Glutamatergic neuron (in vitro differentiated cells): ENCODE data around the gene ZNF469. TPM values are rescaled to one million over a fixed set of nuclear protein-coding genes. Genes with fewer than 3 reads are reported as not detected.
A peak's percentile ranks its signal among the peaks of the same experiment; 100 is the strongest.

Source experiments
- DNase-seq: peaks from one replicate; pipeline ENCODE4 v3.0.0; 2022
- H3K27ac Mint-ChIP-seq: one replicate; pipeline ENCODE4 v1.8.0; 2020; ENCODE audit warnings: mild to moderate bottlenecking, mixed read lengths, inconsistent platforms; ENCODE audit not compliant: unreplicated experiment
- H3K27me3 Mint-ChIP-seq: one replicate; pipeline ENCODE4 v1.8.0; 2020; ENCODE audit warnings: mild to moderate bottlenecking, moderate library complexity, mixed read lengths, inconsistent platforms; ENCODE audit not compliant: unreplicated experiment
- H3K36me3 Mint-ChIP-seq: one replicate; pipeline ENCODE4 v1.8.0; 2020; ENCODE audit warnings: mild to moderate bottlenecking, mixed read lengths, inconsistent platforms; ENCODE audit not compliant: unreplicated experiment
- H3K4me1 Mint-ChIP-seq: one replicate; pipeline ENCODE4 v1.8.0; 2020; ENCODE audit warnings: mild to moderate bottlenecking, low read depth, mixed read lengths, inconsistent platforms; ENCODE audit not compliant: unreplicated experiment
- H3K4me3 Mint-ChIP-seq: one replicate; pipeline ENCODE4 v1.8.0; 2020; ENCODE audit warnings: mild to moderate bottlenecking, mixed read lengths, inconsistent platforms; ENCODE audit not compliant: unreplicated experiment
- H3K9me3 Mint-ChIP-seq: one replicate; pipeline ENCODE4 v1.8.0; 2020; ENCODE audit warnings: mild to moderate bottlenecking, moderate library complexity, mixed read lengths, inconsistent platforms; ENCODE audit not compliant: unreplicated experiment
- CTCF ChIP-seq: fragments of 200-600 bp; sonication (generic); IDR thresholded peaks from one replicate; pipeline ENCODE4 v1.5.0; 2021; ENCODE audit not compliant: partially characterized antibody, unreplicated experiment
- total RNA-seq: library from RNA; stranded (reverse); fragmentation: NEBNext Ultra II Directional; extraction: Animal tissue kit (Norgen Biotek cat#: 25700); gene quantifications from one replicate; pipeline ENCODE4 v1.2.1, GENCODE V29; 2021; ENCODE audit not compliant: unreplicated experiment

Gene ZNF469
- total RNA-seq, 1 donor from 2014 or later = 0.56 TPM

GRCh38 chr16:88351491-88352101, 31.2 kb upstream of the ZNF469 start:
- H3K27me3 Mint-ChIP-seq = peaks cover 7% of the 10 kb centered on the region
- no peak for TF ChIP-seq CTCF
- peaks cover 5% of the 10 kb centered on the region for H3K4me1 Mint-ChIP-seq
- no peak overlapping the region for H3K4me3 Mint-ChIP-seq
- H3K27ac Mint-ChIP-seq = peak overlapping the region; percentile 17
- H3K36me3 Mint-ChIP-seq = no peaks in the 10 kb centered on the region
- peaks cover 5% of the 10 kb centered on the region for H3K9me3 Mint-ChIP-seq
- peak; percentile 13 for DNase-seq

GRCh38 chr16:88352261-88353200, 30.2 kb upstream of the ZNF469 start:
- Mint-ChIP-seq H3K4me1 (peaks cover 5% of the 10 kb centered on the region), H3K4me3 (no peak overlapping the region), H3K27ac (no peak overlapping the region), H3K27me3 (peaks cover 7% of the 10 kb centered on the region), H3K9me3 (peaks cover 5% of the 10 kb centered on the region), H3K36me3 (no peaks in the 10 kb centered on the region)
- TF ChIP-seq CTCF = no peak
- peak; percentile 13 for DNase-seq

- Mint-ChIP-seq H3K27me3 (peaks cover 7% of the 10 kb centered on the region), H3K27ac (no peak overlapping the region), H3K4me3 (no peak overlapping the region), H3K4me1 (peaks cover 5% of the 10 kb centered on the region), H3K36me3 (no peaks in the 10 kb centered on the region), H3K9me3 (peaks cover 5% of the 10 kb centered on the region)
- DNase-seq = peak; percentile 13
- no peak for TF ChIP-seq CTCF
Observed at GRCh38 chr16:88353232-88353631, 29.5 kb upstream of the ZNF469 start.

- TF ChIP-seq CTCF = no peak
- DNase-seq = peak; percentile 8
- no peak overlapping the region for H3K4me3 Mint-ChIP-seq
- H3K27ac Mint-ChIP-seq = no peak overlapping the region
- no peaks in the 10 kb centered on the region for H3K36me3 Mint-ChIP-seq
- peaks cover 5% of the 10 kb centered on the region for H3K9me3 Mint-ChIP-seq
- H3K27me3 Mint-ChIP-seq = peaks cover 7% of the 10 kb centered on the region
- peaks cover 5% of the 10 kb centered on the region for H3K4me1 Mint-ChIP-seq
Observed at GRCh38 chr16:88353691-88354090, 29.1 kb upstream of the ZNF469 start.
